Mucosa of stomach (tissue), 1 donor: ENCODE results near the gene GLIPR2.
"Not testable (repeated sequence)": the region's sequence is repeated elsewhere in the genome, so short reads cannot be mapped to it uniquely, and the experiment has no call there.

Experiments used
- H3K27me3 ChIP-seq: one replicate; pipeline ENCODE4 v1.7.0; 2013; ENCODE audit warnings: mild to moderate bottlenecking, low read length; ENCODE audit not compliant: control insufficient read depth, insufficient read depth
- H3K36me3 ChIP-seq: one replicate; pipeline ENCODE4 v1.7.0; 2013; ENCODE audit warnings: low read length; ENCODE audit not compliant: control insufficient read depth, insufficient read depth
- H3K4me1 ChIP-seq: one replicate; pipeline ENCODE4 v1.7.0; 2013; ENCODE audit warnings: mild to moderate bottlenecking, low read length; ENCODE audit not compliant: control insufficient read depth, insufficient read depth
- H3K4me3 ChIP-seq: one replicate; pipeline ENCODE4 v1.7.0; 2013; ENCODE audit warnings: low read length
- H3K9ac ChIP-seq: one replicate; pipeline ENCODE4 v1.7.0; 2013; ENCODE audit warnings: mild to moderate bottlenecking, low read length, moderate library complexity
- H3K9me3 ChIP-seq: one replicate; pipeline ENCODE4 v1.7.0; 2013; ENCODE audit warnings: mild to moderate bottlenecking, low read length, moderate library complexity; ENCODE audit not compliant: control insufficient read depth
- donor health status: Pancreatic carcinoma.

Gene GLIPR2

GRCh38 chr9:36126016-36126730 is 10.4 kb upstream of the GLIPR2 start:
- Histone ChIP-seq H3K36me3 (no peaks in the 10 kb centered on the region), H3K4me3 (no peak overlapping the region), H3K9me3 (no peaks in the 10 kb centered on the region), H3K9ac (no peak overlapping the region), H3K27me3 (no peaks in the 10 kb centered on the region), H3K4me1 (no peaks in the 10 kb centered on the region)

- Histone ChIP-seq H3K27me3 (no peaks in the 10 kb centered on the region), H3K36me3 (no peaks in the 10 kb centered on the region), H3K4me3 (no peak overlapping the region), H3K9ac (no peak overlapping the region), H3K4me1 (no peaks in the 10 kb centered on the region), H3K9me3 (no peaks in the 10 kb centered on the region)
Observed at GRCh38 chr9:36127652-36128244, 8.8 kb upstream of the GLIPR2 start.

- no peak overlapping the region for H3K9ac ChIP-seq
- H3K27me3 ChIP-seq, result no peaks in the 10 kb centered on the region
- H3K36me3 ChIP-seq, result no peaks in the 10 kb centered on the region
- no peaks in the 10 kb centered on the region for H3K9me3 ChIP-seq
- no peaks in the 10 kb centered on the region for H3K4me1 ChIP-seq
- H3K4me3 ChIP-seq, result no peak overlapping the region
Observed at GRCh38 chr9:36128349-36128748, 8.2 kb upstream of the GLIPR2 start.

GRCh38 chr9:36129139-36129538 is 7.4 kb upstream of the GLIPR2 start:
- H3K36me3 ChIP-seq, result no peaks in the 10 kb centered on the region
- H3K4me1 ChIP-seq, result no peaks in the 10 kb centered on the region
- no peak overlapping the region for H3K4me3 ChIP-seq
- no peaks in the 10 kb centered on the region for H3K27me3 ChIP-seq
- no peaks in the 10 kb centered on the region for H3K9me3 ChIP-seq
- no peak overlapping the region for H3K9ac ChIP-seq

- H3K36me3 ChIP-seq, H3K4me1 ChIP-seq, H3K9me3 ChIP-seq, H3K9ac ChIP-seq, H3K4me3 ChIP-seq: not testable (repeated sequence)
- peaks cover 12% of the 10 kb centered on the region for H3K27me3 ChIP-seq
Observed at GRCh38 chr9:36131666-36132065, 4.9 kb upstream of the GLIPR2 start.

- no peak overlapping the region for H3K9ac ChIP-seq
- no peak overlapping the region for H3K4me3 ChIP-seq
- peaks cover 10% of the 10 kb centered on the region for H3K4me1 ChIP-seq
- H3K27me3 ChIP-seq, result peaks cover 16% of the 10 kb centered on the region
- no peaks in the 10 kb centered on the region for H3K9me3 ChIP-seq
- H3K36me3 ChIP-seq, result no peaks in the 10 kb centered on the region
Observed at GRCh38 chr9:36132086-36132485, 4.4 kb upstream of the GLIPR2 start.

- Histone ChIP-seq H3K4me1 (peaks cover 35% of the 10 kb centered on the region), H3K9me3 (no peaks in the 10 kb centered on the region), H3K36me3 (no peaks in the 10 kb centered on the region), H3K27me3 (peaks cover 21% of the 10 kb centered on the region), H3K9ac (no peak overlapping the region), H3K4me3 (no peak overlapping the region)
Observed at GRCh38 chr9:36134761-36135505, 1.6 kb upstream of the GLIPR2 start.

GRCh38 chr9:36135741-36136271 is 727 bp upstream of the GLIPR2 start:
- H3K27me3 ChIP-seq, result peaks cover 21% of the 10 kb centered on the region
- no peaks in the 10 kb centered on the region for H3K9me3 ChIP-seq
- no peaks in the 10 kb centered on the region for H3K36me3 ChIP-seq
- H3K9ac ChIP-seq, result peak overlapping the region; percentile 75
- no peak overlapping the region for H3K4me3 ChIP-seq
- peaks cover 44% of the 10 kb centered on the region for H3K4me1 ChIP-seq

- Histone ChIP-seq H3K4me1 (peaks cover 53% of the 10 kb centered on the region), H3K4me3 (peak overlapping the region; percentile 73), H3K36me3 (no peaks in the 10 kb centered on the region), H3K27me3 (peaks cover 21% of the 10 kb centered on the region), H3K9me3 (no peaks in the 10 kb centered on the region), H3K9ac (peak overlapping the region; percentile 75)
Observed at GRCh38 chr9:36136894-36137391, 410 bp downstream of the GLIPR2 start.

GRCh38 chr9:36137392-36138004 is 965 bp downstream of the GLIPR2 start:
- Histone ChIP-seq H3K4me3 (peak overlapping the region; percentile 73), H3K4me1 (peaks cover 59% of the 10 kb centered on the region), H3K27me3 (peaks cover 21% of the 10 kb centered on the region), H3K36me3 (no peaks in the 10 kb centered on the region), H3K9ac (peak overlapping the region; percentile 75), H3K9me3 (no peaks in the 10 kb centered on the region)

- Histone ChIP-seq H3K9me3 (no peaks in the 10 kb centered on the region), H3K4me1 (peaks cover 69% of the 10 kb centered on the region), H3K27me3 (peaks cover 21% of the 10 kb centered on the region), H3K9ac (no peak overlapping the region), H3K4me3 (no peak overlapping the region), H3K36me3 (no peaks in the 10 kb centered on the region)
Observed at GRCh38 chr9:36138496-36138895, 2.0 kb downstream of the GLIPR2 start.
